Upper lobe of right lung (tissue), 1 donor: ENCODE data around the gene SHISA7. TPM values are rescaled to one million over a fixed set of nuclear protein-coding genes. Genes with fewer than 3 reads are reported as not detected.

ENCODE experiments used
- ATAC-seq: fragments of 200-7000 bp; cut with Tn5 transposase; one replicate; pipeline ENCODE4 v1.9.1; 2020; ENCODE audit warnings: mild to moderate bottlenecking, moderate library complexity
- DNase-seq: peaks from one replicate; pipeline ENCODE4 v3.0.0-alpha.2; 2020
- H3K27ac ChIP-seq: fragments of 200-600 bp; one replicate; pipeline ENCODE4 v1.8.0; 2022
- H3K27me3 ChIP-seq: fragments of 200-600 bp; one replicate; pipeline ENCODE4 v1.8.0; 2022; ENCODE audit warnings: mild to moderate bottlenecking
- H3K36me3 ChIP-seq: fragments of 200-600 bp; one replicate; pipeline ENCODE4 v1.8.0; 2022
- H3K4me1 ChIP-seq: fragments of 200-600 bp; one replicate; pipeline ENCODE4 v1.8.0; 2022
- H3K4me3 ChIP-seq: fragments of 200-600 bp; one replicate; pipeline ENCODE4 v1.8.0; 2022; ENCODE audit warnings: mild to moderate bottlenecking
- H3K9me3 ChIP-seq: fragments of 200-600 bp; one replicate; pipeline ENCODE4 v1.8.0; 2022
- CTCF ChIP-seq: fragments of 200-600 bp; IDR thresholded peaks from one replicate; pipeline ENCODE4 v1.8.0; 2022; ENCODE audit warnings: antibody characterized with exemption
- intact Hi-C: fragments of 100-400 bp; cut with DNase I; formaldehyde crosslinking; loops from one replicate; pipeline ENCODE4 v1.11.0; 2022
- long read RNA-seq: library from polyadenylated mRNA; unstranded; transcript quantifications from one replicate; pipeline ENCODE4 v2.0.0, GENCODE V29; 2021
- total RNA-seq: library from RNA; stranded (reverse); fragmentation: NEBNext Ultra II Directional; extraction: Animal tissue kit (Norgen Biotek cat#: 25700); gene quantifications from one replicate; pipeline ENCODE4 v1.2.1, GENCODE V29; 2021
- donor health status: DM: no; HTN: yes; CAD: no; lungs with severe emphysema.

The SHISA7 gene
- not detected for total RNA-seq
- long read RNA-seq = 0 reads

DNA sequence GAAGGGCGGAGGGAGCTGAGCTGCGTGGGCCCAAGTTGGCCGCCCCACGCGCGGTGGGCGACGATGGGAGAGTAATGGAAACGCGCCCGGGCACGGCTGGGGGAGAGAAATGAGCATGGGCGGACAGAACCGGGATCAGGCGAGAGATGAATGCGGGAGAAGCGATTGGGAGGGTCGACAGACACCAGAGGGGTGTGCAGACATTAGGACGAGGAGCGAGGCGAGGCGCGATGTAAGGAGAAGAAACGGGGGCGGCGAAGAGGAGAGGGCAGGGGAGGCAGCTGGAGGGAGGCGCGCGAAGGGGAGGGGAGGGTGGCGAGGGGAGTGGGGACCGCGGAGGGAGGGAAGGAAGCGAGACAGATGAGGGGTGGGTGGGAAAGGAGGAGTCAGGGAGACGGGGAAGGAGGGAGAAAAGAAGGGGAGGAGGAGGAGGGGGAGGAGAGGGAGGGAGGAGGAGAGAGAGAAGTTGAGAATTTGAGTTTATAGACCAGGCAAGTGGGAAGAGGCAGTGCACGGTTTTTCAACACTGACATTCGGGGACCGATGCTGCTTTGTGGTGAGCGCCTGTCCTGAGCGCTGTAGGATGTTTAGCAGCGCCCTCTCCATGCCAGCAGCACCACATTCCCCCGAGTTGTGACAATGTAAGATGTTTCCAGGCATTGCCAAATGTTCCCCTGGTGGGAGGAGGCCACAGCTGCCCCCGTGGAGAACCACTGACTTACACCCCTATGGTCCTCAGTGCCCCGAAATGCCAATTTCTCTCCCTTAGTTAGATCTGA, at the start of gene SHISA7:
Gene SHISA7, minus strand, starts transcription at position 256 of the 779 bp plus-strand sequence. CDS start 437 bp downstream, outside the sequence.
- Histone ChIP-seq H3K27me3 (peaks cover 56% of the 10 kb centered on the region), H3K27ac (no peak within 1 kb of the TSS), H3K4me3 (no peak within 1 kb of the TSS), H3K4me1 (peaks cover 3% of the 10 kb centered on the region), H3K9me3 (no peaks in the 10 kb centered on the region), H3K36me3 (no peaks in the 10 kb centered on the region)
- TF ChIP-seq CTCF = no peak
- intact Hi-C loops = no loop called here
- no peak for DNase-seq
- no peak for ATAC-seq

GRCh38 chr19:55492362-55492944, 49.4 kb upstream of the SHISA7 start:
- H3K27ac ChIP-seq = no peak overlapping the region

GRCh38 chr19:55491546-55492360, 48.7 kb upstream of the SHISA7 start:
- Histone ChIP-seq H3K9me3 (no peaks in the 10 kb centered on the region), H3K4me3 (no peak overlapping the region), H3K27ac (no peak overlapping the region), H3K36me3 (no peaks in the 10 kb centered on the region), H3K4me1 (no peaks in the 10 kb centered on the region), H3K27me3 (peaks cover 6% of the 10 kb centered on the region)
- TF ChIP-seq CTCF = no peak
- intact Hi-C loops = no loop called here
- no peak for ATAC-seq
- DNase-seq = no peak

More at GRCh38 chr19:55492362-55492944, 49.4 kb upstream of the SHISA7 start:
- Histone ChIP-seq H3K4me1 (no peaks in the 10 kb centered on the region), H3K27me3 (peaks cover 6% of the 10 kb centered on the region), H3K36me3 (no peaks in the 10 kb centered on the region), H3K4me3 (no peak overlapping the region), H3K9me3 (no peaks in the 10 kb centered on the region)
- ATAC-seq (no peak), DNase-seq (no peak)
- intact Hi-C loops = no loop called here
- TF ChIP-seq CTCF = no peak

DNA sequence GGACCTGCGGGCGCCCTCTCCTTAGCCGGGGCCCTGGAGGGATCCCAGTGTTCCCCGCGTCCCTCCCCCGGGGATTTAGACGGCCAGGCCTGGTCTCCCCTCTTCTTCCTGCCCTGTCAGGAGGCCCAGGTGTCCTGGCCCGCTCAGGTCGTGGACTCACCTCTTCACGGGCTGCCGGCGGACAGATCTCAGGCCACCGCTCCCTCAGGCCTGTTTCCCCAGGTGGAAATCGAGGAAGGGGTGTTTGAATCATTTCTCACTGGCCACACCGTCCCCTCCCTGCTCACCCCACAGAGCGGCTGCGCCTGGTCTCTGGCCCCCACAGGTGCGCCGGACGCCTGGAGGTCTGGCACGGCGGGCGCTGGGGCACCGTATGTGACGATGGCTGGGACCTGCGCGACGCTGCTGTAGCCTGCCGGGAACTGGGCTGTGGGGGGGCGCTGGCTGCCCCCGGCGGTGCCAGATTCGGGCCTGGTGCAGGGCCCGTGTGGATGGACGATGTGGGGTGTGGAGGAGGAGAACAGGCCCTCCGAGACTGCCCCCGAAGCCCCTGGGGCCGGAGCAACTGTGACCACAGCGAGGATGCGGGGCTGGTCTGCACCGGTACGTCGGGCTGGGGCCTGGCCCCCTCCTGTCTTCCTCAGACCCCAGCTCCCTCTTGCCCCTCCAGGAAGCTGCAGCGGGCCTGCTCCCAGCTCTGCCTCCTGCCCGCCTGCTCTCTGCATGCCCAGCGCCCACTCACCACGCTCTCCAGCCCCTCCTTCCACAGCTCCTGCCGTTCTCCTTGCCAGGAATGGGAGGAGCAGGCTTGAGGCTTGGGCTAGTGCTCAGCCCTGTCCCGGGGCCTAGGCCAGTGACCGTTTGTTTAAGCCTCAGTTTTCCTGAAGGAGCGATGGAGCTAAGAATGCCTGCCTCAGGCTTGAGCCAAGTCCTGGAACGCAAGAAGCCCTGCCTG, 47.7 kb upstream of the SHISA7 start:
- intact Hi-C loops = no loop called here
- Histone ChIP-seq H3K36me3 (no peaks in the 10 kb centered on the region), H3K27me3 (peaks cover 6% of the 10 kb centered on the region), H3K4me1 (no peaks in the 10 kb centered on the region), H3K27ac (no peak overlapping the region), H3K4me3 (no peak overlapping the region), H3K9me3 (no peaks in the 10 kb centered on the region)
- DNase-seq (no peak), ATAC-seq (no peak)
- TF ChIP-seq CTCF = no peak
